ENCODE results near the gene PGBD1. TPM values are rescaled to one million over a fixed set of nuclear protein-coding genes. Genes with fewer than 3 reads are reported as not detected.

Gene PGBD1
- total and polyA plus RNA-seq, 2 of the 13 experiments (the other 11 are each of a cell fraction or from before 2014, with no cell fraction given) = 3.6 to 6.9 TPM

DNA sequence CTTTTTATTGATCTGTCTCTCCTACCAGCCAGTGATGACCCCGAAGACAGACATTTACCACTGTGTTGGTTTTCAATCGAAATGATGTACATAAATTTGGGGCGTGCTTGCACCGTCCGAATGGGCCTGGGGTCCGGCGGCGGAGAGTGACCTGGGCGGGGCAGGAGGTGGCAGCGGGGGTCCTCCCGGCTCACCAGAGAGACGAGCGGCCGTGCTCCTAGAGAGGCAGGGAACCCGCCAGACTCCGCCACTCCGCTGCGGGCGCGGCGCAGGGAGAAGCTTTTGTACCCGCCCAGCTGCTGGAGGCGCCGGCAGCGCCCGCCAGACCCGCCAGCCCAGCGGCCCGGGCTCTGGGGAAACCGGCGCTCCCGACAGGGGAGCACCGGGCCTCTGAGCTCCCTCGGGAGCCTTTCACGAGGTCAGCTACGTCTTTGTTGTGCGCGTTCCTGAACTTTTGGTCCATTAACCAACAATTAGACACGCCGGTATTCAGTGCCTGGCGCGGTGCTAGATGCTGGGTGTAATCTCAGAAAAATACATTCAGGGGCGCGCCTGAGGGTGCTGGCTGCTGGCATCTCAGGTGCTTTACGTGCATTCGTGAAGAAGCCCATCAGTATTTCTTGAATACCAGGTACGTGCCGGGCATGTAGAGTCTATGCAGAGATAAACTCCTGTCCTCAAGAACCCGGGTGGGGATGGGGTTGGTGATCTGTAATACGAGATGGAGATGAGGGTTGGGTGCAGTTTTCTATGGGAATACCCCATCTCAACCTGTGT is at the start of gene PGBD1 (continued):
- TF ChIP-seq, protein P1, sequence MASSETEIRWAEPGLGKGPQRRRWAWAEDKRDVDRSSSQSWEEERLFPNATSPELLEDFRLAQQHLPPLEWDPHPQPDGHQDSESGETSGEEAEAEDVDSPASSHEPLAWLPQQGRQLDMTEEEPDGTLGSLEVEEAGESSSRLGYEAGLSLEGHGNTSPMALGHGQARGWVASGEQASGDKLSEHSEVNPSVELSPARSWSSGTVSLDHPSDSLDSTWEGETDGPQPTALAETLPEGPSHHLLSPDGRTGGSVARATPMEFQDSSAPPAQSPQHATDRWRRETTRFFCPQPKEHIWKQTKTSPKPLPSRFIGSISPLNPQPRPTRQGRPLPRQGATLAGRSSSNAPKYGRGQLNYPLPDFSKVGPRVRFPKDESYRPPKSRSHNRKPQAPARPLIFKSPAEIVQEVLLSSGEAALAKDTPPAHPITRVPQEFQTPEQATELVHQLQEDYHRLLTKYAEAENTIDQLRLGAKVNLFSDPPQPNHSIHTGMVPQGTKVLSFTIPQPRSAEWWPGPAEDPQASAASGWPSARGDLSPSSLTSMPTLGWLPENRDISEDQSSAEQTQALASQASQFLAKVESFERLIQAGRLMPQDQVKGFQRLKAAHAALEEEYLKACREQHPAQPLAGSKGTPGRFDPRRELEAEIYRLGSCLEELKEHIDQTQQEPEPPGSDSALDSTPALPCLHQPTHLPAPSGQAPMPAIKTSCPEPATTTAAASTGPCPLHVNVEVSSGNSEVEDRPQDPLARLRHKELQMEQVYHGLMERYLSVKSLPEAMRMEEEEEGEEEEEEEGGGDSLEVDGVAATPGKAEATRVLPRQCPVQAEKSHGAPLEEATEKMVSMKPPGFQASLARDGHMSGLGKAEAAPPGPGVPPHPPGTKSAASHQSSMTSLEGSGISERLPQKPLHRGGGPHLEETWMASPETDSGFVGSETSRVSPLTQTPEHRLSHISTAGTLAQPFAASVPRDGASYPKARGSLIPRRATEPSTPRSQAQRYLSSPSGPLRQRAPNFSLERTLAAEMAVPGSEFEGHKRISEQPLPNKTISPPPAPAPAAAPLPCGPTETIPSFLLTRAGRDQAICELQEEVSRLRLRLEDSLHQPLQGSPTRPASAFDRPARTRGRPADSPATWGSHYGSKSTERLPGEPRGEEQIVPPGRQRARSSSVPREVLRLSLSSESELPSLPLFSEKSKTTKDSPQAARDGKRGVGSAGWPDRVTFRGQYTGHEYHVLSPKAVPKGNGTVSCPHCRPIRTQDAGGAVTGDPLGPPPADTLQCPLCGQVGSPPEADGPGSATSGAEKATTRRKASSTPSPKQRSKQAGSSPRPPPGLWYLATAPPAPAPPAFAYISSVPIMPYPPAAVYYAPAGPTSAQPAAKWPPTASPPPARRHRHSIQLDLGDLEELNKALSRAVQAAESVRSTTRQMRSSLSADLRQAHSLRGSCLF (CRISPR knock-in tag; IDR thresholded peaks at IDR 0.05; ENCODE audit: borderline replicate concordance) = no peak
- TF ChIP-seq RAD51 (IDR thresholded peaks at IDR 0.05; ENCODE audit: borderline replicate concordance) (no peak), ZNF30 (CRISPR knock-in tag; IDR thresholded peaks at IDR 0.05) (no peak), ZNF589 (CRISPR knock-in tag; conservative IDR thresholded peaks at IDR 0.05) (no peak), BORCS8-MEF2B (CRISPR knock-in tag; IDR thresholded peaks at IDR 0.05) (0 out of 2 replicates have a peak, but pooled peaks have one; percentile 35), ASH2L (IDR thresholded peaks at IDR 0.05; ENCODE audit: insufficient read length, low read depth, low read length) (peak; percentile 83), ZNF432 (CRISPR knock-in tag; IDR thresholded peaks at IDR 0.05; ENCODE audit: borderline replicate concordance) (no peak), ZBTB38 (CRISPR knock-in tag; IDR thresholded peaks at IDR 0.05) (0 out of 2 replicates have a peak, but pooled peaks have one; percentile 28), KDM3A (CRISPR knock-in tag; IDR thresholded peaks at IDR 0.05; ENCODE audit: low read depth) (peak; percentile 94), KDM5A (IDR thresholded peaks at IDR 0.05; ENCODE audit: borderline replicate concordance, low read length) (peak; percentile 74; the same call in 1 of the 2 replicates), ZNF326 (CRISPR knock-in tag; IDR thresholded peaks at IDR 0.05; ENCODE audit: borderline replicate concordance) (no peak), RELA (CRISPR knock-in tag; IDR thresholded peaks at IDR 0.05) (no peak), JUND (CRISPR knock-in tag; IDR thresholded peaks at IDR 0.05) (no peak), RNF2 (conservative IDR thresholded peaks at IDR 0.05; ENCODE audit: low read depth) (no peak), TAF15 (IDR thresholded peaks at IDR 0.05; ENCODE audit: low read depth, low read length, poor library complexity, severe bottlenecking) (no peak), ETV5 (CRISPR knock-in tag; IDR thresholded peaks at IDR 0.05; ENCODE audit: borderline replicate concordance) (no peak; the same call in 1 of the 2 replicates), MEIS1 (CRISPR knock-in tag; IDR thresholded peaks at IDR 0.05; ENCODE audit: borderline replicate concordance) (no peak), ATM (IDR thresholded peaks at IDR 0.05; ENCODE audit: borderline replicate concordance) (no peak)
- TF ChIP-seq, protein P2, sequence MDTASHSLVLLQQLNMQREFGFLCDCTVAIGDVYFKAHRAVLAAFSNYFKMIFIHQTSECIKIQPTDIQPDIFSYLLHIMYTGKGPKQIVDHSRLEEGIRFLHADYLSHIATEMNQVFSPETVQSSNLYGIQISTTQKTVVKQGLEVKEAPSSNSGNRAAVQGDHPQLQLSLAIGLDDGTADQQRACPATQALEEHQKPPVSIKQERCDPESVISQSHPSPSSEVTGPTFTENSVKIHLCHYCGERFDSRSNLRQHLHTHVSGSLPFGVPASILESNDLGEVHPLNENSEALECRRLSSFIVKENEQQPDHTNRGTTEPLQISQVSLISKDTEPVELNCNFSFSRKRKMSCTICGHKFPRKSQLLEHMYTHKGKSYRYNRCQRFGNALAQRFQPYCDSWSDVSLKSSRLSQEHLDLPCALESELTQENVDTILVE (CRISPR knock-in tag; IDR thresholded peaks at IDR 0.05) = no peak
- TF ChIP-seq, protein P3, sequence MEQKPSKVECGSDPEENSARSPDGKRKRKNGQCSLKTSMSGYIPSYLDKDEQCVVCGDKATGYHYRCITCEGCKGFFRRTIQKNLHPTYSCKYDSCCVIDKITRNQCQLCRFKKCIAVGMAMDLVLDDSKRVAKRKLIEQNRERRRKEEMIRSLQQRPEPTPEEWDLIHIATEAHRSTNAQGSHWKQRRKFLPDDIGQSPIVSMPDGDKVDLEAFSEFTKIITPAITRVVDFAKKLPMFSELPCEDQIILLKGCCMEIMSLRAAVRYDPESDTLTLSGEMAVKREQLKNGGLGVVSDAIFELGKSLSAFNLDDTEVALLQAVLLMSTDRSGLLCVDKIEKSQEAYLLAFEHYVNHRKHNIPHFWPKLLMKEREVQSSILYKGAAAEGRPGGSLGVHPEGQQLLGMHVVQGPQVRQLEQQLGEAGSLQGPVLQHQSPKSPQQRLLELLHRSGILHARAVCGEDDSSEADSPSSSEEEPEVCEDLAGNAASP (CRISPR knock-in tag; IDR thresholded peaks at IDR 0.05; ENCODE audit: borderline replicate concordance) = 0 out of 2 replicates have a peak, but pooled peaks have one; percentile 42

Data from HepG2 (cell line).